NK-92 treated with Interleukin-12 subunit alpha and Interleukin-12 subunit beta, amount 100 ng/mL, for 24 hours (cell line): ENCODE data around the gene ADGRD1.
"Not testable (repeated sequence)": the region's sequence is repeated elsewhere in the genome, so short reads cannot be mapped to it uniquely, and the experiment has no call there.

ENCODE experiments used
- DNase-seq: peaks from one replicate; lab custom pipeline; 2025; lab: John Stamatoyannopoulos, UW

ADGRD1 gene

GRCh38 chr12:131055596-131056233 lies 102.0 kb downstream of the ADGRD1 start:
- DNase-seq = no peak

GRCh38 chr12:131056626-131057025 lies 102.9 kb downstream of the ADGRD1 start:
- DNase-seq = no peak

- DNase-seq = no peak
Observed at GRCh38 chr12:131057211-131057721, 103.6 kb downstream of the ADGRD1 start.

GRCh38 chr12:131057722-131058515 lies 104.2 kb downstream of the ADGRD1 start:
- DNase-seq = no peak

- no peak for DNase-seq
Observed at GRCh38 chr12:131058700-131059099, 105.0 kb downstream of the ADGRD1 start.

- DNase-seq = no peak
Observed at GRCh38 chr12:131060011-131060703, 106.5 kb downstream of the ADGRD1 start.

- no peak for DNase-seq
Observed at GRCh38 chr12:131061041-131061806, 107.5 kb downstream of the ADGRD1 start.

- DNase-seq = no peak
Observed at GRCh38 chr12:131063413-131063812, 109.7 kb downstream of the ADGRD1 start.

GRCh38 chr12:131063960-131064359 lies 110.3 kb downstream of the ADGRD1 start:
- no peak for DNase-seq

GRCh38 chr12:131065279-131065678 lies 111.6 kb downstream of the ADGRD1 start:
- no peak for DNase-seq

- no peak for DNase-seq
Observed at GRCh38 chr12:131065801-131066200, 112.1 kb downstream of the ADGRD1 start.

GRCh38 chr12:131066207-131066885 lies 112.6 kb downstream of the ADGRD1 start:
- no peak for DNase-seq

GRCh38 chr12:131066886-131067490 lies 113.3 kb downstream of the ADGRD1 start:
- no peak for DNase-seq

- DNase-seq = no peak
Observed at GRCh38 chr12:131067981-131068851, 114.5 kb downstream of the ADGRD1 start.

GRCh38 chr12:131068926-131069720 lies 115.4 kb downstream of the ADGRD1 start:
- not testable (repeated sequence) for DNase-seq

GRCh38 chr12:131070136-131070535 lies 116.4 kb downstream of the ADGRD1 start:
- DNase-seq = not testable (repeated sequence)

GRCh38 chr12:131070668-131071067 lies 117.0 kb downstream of the ADGRD1 start:
- not testable (repeated sequence) for DNase-seq

GRCh38 chr12:131071234-131071820 lies 117.6 kb downstream of the ADGRD1 start:
- DNase-seq = not testable (repeated sequence)

GRCh38 chr12:131071950-131072349 lies 118.2 kb downstream of the ADGRD1 start:
- DNase-seq = not testable (repeated sequence)
